T-helper 1 cell (primary cell): ENCODE measurements around the gene FGF10.
A peak's percentile ranks its signal among the peaks of the same experiment; 100 is the strongest.

Experiments used
- DNase-seq, 5 donors: peaks; one replicate each; pipeline ENCODE4 v3.0.0-alpha.2; 2012 to 2020
- total RNA-seq, 4 donors: gene quantifications; one replicate each; lab custom pipeline; 2026; lab: John Stamatoyannopoulos, UW

Gene FGF10
- 0 reads per million in 4 donors for total RNA-seq

GRCh38 chr5:44389090-44389822 is at the start of gene FGF10:
Gene FGF10 (minus strand): TSS chr5:44389420. CDS start chr5:44388682, 738 bp downstream.
- no peak for DNase-seq

GRCh38 chr5:44426944-44427343 is 37.7 kb upstream of the FGF10 start:
- DNase-seq = no peak

GRCh38 chr5:44412286-44412685 is 23.1 kb upstream of the FGF10 start:
- DNase-seq = no peak

GRCh38 chr5:44402084-44402483 is 12.9 kb upstream of the FGF10 start:
- DNase-seq = peak in 1 of 5 donors; percentile 0

- DNase-seq = no peak
Measured at GRCh38 chr5:44401611-44402010, 12.4 kb upstream of the FGF10 start.

- no peak for DNase-seq
Measured at GRCh38 chr5:44398382-44398781, 9.2 kb upstream of the FGF10 start.

- DNase-seq = no peak
Measured at GRCh38 chr5:44396312-44396711, 7.1 kb upstream of the FGF10 start.

GRCh38 chr5:44390351-44390750 is 1.1 kb upstream of the FGF10 start:
- no peak for DNase-seq

GRCh38 chr5:44389823-44390143 is 563 bp upstream of the FGF10 start:
- no peak for DNase-seq

GRCh38 chr5:44388321-44389089 is 715 bp downstream of the FGF10 start:
- DNase-seq = no peak

- DNase-seq = no peak
Measured at GRCh38 chr5:44387921-44388320, 1.3 kb downstream of the FGF10 start.

GRCh38 chr5:44387406-44387805 is 1.8 kb downstream of the FGF10 start:
- no peak for DNase-seq

- no peak for DNase-seq
Measured at GRCh38 chr5:44385291-44385900, 3.8 kb downstream of the FGF10 start.

- DNase-seq = no peak
Measured at GRCh38 chr5:44384816-44385215, 4.4 kb downstream of the FGF10 start.

GRCh38 chr5:44382894-44383293 is 6.3 kb downstream of the FGF10 start:
- no peak for DNase-seq

- DNase-seq = no peak
Measured at GRCh38 chr5:44377057-44377456, 12.2 kb downstream of the FGF10 start.

- no peak for DNase-seq
Measured at GRCh38 chr5:44372028-44372427, 17.2 kb downstream of the FGF10 start.

- DNase-seq = no peak
Measured at GRCh38 chr5:44367203-44367602, 22.0 kb downstream of the FGF10 start.

- DNase-seq = no peak
Measured at GRCh38 chr5:44365345-44365744, 23.9 kb downstream of the FGF10 start.

- no peak for DNase-seq
Measured at GRCh38 chr5:44364097-44364496, 25.1 kb downstream of the FGF10 start.

- DNase-seq = no peak
Measured at GRCh38 chr5:44361342-44362001, 27.7 kb downstream of the FGF10 start.

GRCh38 chr5:44360919-44361318 is 28.3 kb downstream of the FGF10 start:
- DNase-seq = no peak

- no peak for DNase-seq
Measured at GRCh38 chr5:44358421-44358820, 30.8 kb downstream of the FGF10 start.
